HEK293T (cell line): ENCODE results near the gene GABBR2.

Experiments
- BHLHE40 ChIP-seq: fragments of 450-650 bp; IDR thresholded peaks from 2 replicates; pipeline ENCODE4 v1.6.1; 2016; ENCODE audit warnings: mild to moderate bottlenecking, moderate library complexity, borderline replicate concordance
- CTBP1 ChIP-seq: fragments of 450-650 bp; IDR thresholded peaks from 2 replicates; pipeline ENCODE4 v1.6.1; 2016; ENCODE audit warnings: borderline replicate concordance
- FOXK2 ChIP-seq: fragments of 450-650 bp; IDR thresholded peaks from 2 replicates; pipeline ENCODE4 v1.6.1; 2016; ENCODE audit warnings: mild to moderate bottlenecking
- SP1 ChIP-seq: fragments of 450-650 bp; IDR thresholded peaks from 2 replicates; pipeline ENCODE4 v1.6.1; 2017
- ZNF384 ChIP-seq: fragments of 450-650 bp; IDR thresholded peaks from 2 replicates; pipeline ENCODE4 v1.6.1; 2016

GRCh38 chr9:98720402-98720801 lies 11.7 kb upstream of the GABBR2 start:
- no peak for TF ChIP-seq ZNF384
- no peak for TF ChIP-seq CTBP1
- no peak for TF ChIP-seq FOXK2
- no peak for TF ChIP-seq BHLHE40
- TF ChIP-seq SP1, result no peak
